HT-29 (cell line): ENCODE data around the gene FHIT. TPM values are rescaled to one million over a fixed set of nuclear protein-coding genes. Genes with fewer than 3 reads are reported as not detected.
A peak's percentile ranks its signal among the peaks of the same experiment; 100 is the strongest.

Source experiments
- small RNA-seq: library from RNA; depleted of rRNA; stranded (forward); fragments of <200 nt; gene quantifications from one replicate; pipeline ENCODE3, GENCODE V24; 2014
- total RNA-seq: library from RNA; depleted of rRNA; stranded (reverse); fragments of >200 nt; shearing (Covaris generic); gene quantifications from 2 replicates; pipeline ENCODE4 v1.2.3, GENCODE V29; 2014

The FHIT gene
- total RNA-seq, 1 experiment from 2014 or later: not detected

Small RNAs within 50 kb of the gene (small RNA-seq; reads per million reads assigned to genes)
- not detected for gene MIR548BB
- 1.4 reads per million, percentile 50 among the genes with 10 or more reads in this experiment for gene RF00012
